Stimulated activated CD4-positive, alpha-beta T cell treated with anti-CD3 and anti-CD28 coated beads, Interleukin-4, amount 100 ng/mL, for 24 hours (primary cell): ENCODE measurements around the gene NGRN.
"Not testable (repeated sequence)": the region's sequence is repeated elsewhere in the genome, so short reads cannot be mapped to it uniquely, and the experiment has no call there.

Experiments used
- DNase-seq: peaks from one replicate; pipeline ENCODE4 v3.0.0-alpha.2; 2020

The NGRN gene

DNA sequence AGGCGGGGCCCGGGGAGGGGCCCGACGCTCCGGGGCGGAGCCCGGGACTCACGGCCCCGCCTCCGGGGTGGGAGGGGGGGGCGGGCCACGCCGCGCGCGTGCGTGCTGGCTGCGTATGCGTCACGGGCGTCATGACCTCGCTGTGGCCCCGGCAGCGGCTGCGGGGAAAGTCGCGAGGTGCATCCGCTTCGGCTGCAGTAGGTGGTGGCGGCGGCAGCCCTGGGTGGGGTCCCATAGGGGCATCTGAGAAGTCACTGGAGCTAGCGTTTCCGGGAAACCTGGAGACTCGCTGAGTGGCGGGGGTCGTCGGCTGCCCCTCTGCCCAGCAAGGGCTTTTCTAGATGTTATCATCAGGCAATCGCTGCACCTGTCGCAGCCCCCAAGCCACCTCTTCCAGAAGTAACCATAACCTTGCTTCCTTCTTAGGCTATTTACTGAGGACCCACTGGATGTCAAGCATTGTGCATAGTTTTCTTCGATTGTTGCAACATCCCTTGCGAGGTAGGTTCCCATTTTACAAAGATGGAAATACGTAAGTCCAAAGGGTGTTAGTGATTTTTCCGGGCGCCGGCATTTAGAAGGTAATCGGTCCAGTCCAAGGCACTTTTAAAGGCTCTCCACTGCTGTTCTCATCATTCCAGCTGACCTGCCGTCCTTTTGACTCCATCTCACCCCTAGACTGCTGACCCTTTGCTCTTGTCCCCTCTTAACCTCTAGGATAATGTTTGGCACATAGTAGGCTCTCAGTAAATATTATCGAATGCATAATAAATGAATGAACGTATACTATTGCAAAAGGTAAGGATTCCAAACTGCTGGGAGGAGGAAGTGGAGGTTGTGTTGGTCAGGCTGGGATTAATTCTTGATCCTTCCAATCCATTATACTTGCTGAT, 31.1 kb upstream of the NGRN start, which contains the start of gene GDPGP1:
Gene GDPGP1, plus strand, starts transcription at position 114 of the 893 bp plus-strand sequence. CDS start 6,700 bp downstream, outside the sequence.
- no peak for DNase-seq

DNA sequence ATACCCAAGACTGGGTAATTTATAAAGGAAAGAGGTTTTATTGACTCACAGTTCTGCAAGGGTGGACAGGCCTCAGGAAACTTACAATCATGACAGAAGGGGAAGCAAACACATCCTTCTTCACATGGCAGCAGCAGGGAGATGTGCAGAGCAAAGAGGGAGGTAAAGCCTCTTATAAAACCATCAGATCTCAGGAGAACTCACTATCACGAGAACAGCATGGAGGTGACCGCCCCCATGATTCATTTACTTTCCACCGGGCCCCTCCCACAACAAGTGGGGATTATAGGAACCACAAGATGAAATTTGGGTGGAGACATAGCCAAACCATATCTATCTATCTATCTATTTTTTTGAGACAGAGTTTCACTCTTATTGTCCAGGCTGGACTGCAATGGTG, 26.1 kb upstream of the NGRN start:
- no peak for DNase-seq

DNA sequence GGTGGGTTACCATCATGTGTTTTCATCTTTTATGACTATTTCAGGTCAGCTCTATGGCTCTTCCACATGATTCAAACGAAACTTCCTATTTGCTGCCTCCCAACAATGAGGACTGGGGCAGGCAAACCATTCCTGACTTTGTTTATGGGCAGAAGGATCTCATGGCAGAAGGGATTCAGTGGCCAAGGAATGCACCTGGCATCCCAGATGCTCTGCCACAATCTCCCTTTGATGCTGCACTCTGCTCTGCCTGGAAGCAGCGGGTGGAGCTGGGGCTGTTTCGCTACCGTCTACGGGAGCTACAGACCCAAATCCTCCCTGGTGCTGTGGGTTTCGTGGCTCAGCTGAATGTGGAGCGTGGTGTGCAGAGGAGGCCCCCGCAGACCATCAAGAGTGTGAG, 24.6 kb upstream of the NGRN start:
- no peak for DNase-seq

DNA sequence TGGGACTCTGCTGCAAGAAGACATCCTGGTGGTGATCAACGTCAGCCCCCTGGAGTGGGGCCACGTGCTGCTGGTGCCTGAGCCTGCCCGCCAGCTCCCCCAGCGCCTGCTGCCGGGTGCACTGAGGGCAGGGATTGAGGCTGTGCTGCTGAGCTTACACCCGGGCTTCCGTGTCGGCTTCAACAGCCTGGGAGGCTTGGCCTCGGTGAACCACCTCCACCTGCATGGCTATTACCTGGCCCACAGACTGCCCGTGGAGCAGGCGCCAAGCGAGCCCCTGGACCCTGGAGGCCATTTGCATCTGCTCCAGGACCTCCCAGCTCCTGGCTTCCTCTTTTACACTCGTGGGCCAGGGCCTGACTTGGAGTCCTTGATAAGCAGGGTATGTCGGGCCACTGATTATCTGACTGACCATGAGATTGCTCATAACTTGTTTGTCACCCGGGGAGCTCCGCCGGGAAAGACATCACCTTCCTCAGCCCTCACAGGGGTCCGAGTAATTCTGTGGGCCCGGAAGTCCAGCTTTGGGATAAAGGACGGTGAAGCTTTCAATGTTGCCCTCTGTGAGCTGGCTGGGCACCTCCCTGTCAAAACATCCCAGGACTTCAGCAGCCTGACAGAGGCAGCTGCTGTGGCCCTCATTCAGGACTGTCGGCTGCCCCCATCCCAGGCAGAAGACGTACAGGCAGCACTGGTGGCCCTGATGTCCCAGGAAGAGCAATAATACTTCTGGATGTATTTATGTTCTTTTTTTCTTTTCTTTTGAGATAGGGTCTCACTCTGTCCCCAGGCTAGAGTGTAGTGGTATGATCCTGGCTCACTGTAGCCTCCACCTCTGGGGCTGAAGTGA, 23.9 kb upstream of the NGRN start:
- DNase-seq: no peak

DNA sequence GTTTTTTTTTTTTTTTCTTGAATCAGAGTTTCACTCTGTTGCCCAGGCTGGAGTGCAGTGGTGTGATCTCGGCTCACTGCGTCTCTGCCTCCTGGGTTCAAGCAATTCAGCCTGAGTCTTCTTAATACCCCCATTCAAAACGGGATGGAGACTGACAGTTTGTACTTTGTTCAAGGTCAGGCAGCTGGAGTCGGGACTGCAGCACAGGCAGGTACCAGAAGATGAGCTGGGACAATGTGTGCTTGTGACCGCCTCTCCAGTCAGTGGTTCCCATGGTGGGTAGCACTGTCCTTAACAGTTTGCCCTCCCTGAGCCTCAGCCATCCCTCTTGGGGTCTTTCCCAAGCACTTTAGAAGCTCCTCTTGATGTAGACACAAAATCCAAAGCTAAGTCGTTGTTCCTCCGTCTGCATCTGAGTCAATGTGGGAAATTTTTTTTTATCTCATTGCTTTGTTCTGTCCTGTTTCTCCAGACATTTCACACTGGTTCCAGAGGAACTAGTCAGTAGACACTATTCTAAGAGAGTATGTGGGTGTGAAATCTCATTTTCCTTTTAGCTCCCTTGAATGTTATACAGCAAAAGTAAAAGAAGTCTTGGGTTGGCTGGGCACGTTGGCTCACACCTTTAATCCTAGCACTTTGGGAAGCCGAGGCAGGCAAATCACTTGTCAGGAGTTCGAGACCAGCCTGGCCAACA, 21.4 kb upstream of the NGRN start:
- no peak for DNase-seq

DNA sequence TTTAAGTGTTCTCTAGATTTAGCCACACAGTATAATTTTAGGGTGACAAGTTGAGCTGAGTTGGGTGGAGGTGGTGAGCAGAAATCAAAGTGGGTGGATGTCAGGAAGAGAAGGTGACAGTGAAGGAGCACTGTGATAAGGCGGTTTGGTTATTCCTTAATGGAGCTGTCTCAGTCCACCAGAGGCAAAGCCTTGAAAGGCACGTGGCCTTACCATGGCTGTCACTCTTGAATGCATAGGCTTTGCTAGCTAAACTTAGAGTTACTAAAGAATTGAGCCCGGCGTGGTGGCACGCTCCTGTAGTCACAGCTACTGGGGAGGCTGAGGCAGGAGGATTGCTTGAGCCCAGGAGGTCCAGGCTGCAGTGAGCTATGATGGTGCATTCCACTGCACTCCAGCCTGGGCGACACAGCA, 16.7 kb upstream of the NGRN start:
- DNase-seq: no peak

DNA sequence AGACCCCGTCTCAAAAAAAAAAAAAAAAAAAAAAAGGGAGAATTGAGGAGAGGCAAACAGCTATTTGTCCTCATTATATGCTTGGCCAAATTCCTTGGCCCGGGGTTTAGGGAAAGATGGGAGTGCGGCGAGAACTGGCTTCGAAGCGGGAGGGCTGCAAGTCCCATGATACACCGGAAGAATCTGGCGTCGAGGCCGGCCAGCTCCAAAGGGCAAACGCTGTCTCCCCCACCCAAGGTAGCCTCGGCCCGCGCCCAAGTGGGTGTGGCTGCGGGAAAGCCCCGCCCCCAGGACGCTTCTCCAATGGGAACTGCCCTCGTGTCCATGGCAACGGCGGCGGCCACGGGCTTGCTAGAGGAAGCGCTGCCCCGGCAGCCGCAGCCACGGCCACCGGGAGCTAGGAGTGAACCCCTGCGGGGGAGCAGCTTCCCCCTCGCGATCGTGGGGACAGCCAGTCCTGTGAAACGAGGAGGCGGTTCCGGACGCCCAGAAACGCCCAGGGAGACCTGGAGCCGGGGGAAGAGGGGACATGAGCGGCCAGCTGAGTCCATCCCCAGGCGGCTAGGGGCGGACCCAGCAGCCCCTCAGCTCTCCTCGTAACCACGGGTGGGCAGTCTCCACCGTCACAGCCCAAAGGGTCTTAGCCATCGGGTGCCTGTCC, 16.1 kb upstream of the NGRN start, which contains the start of gene TTLL13:
Gene TTLL13, plus strand, starts transcription at position 354 of the 661 bp plus-strand sequence. CDS start 1,075 bp downstream, outside the sequence.
- peak; percentile 83 for DNase-seq

DNA sequence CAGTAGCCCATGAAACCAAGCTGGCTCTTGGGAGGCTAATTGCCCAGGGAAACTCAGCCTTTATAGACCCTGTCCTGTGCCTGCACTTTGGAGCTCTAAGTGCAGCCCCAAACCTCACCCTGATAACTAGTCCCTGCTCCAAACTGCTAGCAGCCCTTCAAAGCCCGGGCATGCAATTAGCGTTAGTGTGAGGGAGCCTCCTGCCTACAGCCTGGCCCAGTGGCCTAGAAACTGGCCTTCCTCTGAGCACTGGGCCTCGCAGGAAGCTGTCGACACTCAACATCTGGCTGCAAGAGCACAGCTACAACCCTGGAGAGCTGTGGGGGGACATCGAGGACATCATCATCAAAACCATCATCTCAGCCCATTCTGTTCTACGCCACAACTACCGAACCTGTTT, 7.7 kb upstream of the NGRN start:
- DNase-seq: no peak

DNA sequence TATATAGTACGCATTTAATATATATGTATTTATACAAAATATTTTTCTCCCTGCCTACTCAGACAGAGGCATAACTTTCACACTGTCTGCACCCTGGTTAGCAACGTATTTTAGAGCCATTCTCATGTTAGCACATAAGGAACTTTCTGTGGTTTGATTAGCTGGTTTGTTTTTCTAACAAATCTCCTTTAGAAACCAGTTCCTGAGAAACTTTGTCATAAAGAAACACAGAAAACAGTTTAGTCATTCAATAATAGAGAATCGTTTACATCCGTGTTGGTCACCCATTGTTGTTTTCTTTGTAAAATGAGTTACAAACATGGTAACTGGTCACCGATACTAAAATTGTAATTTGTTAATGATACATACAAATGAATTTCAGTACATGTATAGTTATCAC, 5.9 kb upstream of the NGRN start:
- no peak for DNase-seq

DNA sequence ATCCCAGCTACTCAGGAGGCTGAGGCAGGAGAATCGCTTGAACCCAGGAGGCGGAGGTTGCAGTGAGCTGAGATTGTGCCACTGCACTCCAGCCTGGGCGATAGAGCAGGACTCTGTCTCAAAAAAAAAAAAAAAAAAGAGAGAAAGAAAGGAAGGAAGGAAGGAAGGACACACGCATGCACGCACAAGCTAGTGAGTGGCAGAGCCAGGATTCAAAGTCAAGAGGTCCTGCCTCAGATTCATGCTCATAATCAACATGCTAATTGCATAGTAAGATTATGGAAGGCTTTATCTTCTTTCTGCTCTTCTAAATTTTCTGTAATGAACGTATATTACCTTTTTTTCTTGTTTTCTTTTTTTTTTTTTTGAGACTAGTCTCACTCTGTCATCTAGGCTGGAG, 4.7 kb upstream of the NGRN start:
- not testable (repeated sequence) for DNase-seq

DNA sequence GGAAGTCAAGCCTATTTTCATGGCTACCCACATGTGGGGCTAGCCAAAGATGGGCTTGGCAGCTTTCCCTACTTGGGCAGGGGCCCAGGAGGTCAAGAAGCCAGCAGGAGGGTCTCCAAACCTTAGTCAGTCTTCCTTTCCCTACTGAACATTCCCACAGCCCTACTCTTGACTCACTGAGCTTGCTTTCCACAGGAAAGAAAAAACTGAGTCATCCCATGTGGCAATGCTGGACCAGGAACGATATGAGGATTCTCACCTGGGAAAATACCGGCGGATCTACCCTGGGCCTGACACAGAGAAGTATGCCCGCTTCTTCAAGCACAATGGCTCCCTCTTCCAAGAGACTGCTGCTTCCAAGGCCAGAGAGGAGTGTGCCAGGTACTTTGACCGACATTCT, 3.7 kb upstream of the NGRN start:
- DNase-seq: no peak

DNA sequence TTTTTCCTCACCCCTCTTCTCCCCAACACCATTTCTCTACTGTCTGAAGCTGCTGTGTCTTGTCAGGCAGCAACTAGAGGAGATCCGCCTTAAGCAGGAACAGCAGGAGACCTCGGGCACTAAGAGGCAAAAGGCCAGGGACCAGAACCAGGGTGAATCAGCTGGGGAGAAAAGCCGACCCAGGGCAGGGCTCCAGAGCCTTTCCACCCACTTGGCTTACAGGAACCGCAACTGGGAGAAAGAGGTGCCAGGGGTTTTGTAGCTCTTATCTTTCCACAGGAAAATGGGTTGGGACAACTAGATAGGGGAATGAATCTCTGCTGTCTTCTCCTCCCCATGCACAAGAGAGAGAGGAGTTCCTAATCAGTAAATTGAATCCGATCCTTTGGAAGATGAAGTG, 3.0 kb upstream of the NGRN start:
- DNase-seq: no peak

DNA sequence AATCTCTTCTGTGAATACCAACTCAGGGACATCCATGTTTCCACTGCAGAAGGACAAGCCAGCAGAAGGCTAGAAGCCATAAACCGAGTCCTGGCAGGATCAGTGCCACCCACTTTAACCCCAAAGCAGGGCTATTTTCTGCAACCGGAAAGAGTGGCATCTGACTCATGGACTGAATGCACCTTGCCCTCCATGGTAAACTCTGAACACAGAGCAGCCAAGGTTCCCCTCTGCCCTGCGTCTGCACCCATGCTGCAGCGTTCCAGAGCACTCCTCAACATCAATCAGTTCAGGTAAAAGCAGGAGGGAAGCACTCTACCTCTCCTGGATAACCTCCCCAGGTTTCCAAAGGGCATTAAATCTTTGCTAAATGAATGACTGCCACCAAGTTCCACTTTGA, 801 bp upstream of the NGRN start:
- peak; percentile 40 for DNase-seq

DNA sequence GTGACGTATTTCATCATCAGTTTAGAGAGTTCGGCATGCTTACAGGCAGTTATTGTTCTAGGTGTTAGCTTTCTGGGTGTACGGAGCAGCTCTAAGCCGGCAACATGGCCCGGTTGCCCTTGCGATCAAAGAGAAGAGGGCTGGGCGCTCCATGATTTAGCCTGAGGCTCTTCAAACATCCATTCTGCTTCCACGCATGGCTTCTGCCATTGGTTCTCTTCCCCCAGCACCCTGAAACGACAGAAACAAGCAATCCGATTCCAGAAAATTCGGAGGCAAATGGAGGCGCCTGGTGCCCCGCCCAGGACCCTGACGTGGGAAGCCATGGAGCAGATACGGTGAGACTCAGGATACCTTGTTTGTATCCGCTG, 574 bp downstream of the NGRN start:
- DNase-seq: peak; percentile 46

DNA sequence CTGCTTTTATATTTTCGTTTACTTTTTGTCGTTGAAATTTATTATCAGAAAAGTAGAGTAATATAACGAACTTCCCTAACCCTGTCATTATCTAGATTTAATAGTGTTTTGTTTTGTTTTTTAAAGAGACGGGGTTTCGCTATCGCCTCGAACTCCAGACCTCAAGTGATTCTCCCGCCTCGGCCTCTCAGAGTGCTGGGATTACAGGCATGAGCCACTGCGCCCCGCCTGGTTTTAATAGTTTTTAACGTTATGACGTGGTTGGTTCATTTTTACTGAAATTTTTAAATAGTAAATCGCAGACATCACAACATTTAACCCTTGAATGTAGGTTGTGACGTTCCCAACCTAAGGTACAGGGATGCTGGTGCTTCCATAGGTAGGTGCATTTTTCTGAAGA, 1.0 kb downstream of the NGRN start:
- peak; percentile 36 for DNase-seq

DNA sequence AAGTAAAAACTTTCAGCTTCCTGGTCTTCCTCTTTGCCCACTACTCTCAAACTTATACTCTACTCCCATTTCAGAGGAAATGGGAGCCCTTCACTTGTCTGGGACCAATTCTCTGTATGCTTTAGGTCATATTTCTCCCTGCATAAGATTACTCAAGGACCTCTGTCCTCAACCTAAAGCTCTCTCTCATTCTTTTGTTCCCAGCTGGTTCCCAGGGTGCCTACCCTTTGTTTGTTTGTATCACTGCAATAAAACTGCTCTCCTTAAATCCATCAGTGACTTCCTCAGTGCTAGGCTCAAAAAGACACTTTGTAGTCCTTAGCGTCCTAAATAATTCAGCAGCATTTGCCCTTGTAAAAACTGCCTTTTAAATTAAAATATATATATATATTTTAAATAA, 2.9 kb downstream of the NGRN start:
- no peak for DNase-seq

DNA sequence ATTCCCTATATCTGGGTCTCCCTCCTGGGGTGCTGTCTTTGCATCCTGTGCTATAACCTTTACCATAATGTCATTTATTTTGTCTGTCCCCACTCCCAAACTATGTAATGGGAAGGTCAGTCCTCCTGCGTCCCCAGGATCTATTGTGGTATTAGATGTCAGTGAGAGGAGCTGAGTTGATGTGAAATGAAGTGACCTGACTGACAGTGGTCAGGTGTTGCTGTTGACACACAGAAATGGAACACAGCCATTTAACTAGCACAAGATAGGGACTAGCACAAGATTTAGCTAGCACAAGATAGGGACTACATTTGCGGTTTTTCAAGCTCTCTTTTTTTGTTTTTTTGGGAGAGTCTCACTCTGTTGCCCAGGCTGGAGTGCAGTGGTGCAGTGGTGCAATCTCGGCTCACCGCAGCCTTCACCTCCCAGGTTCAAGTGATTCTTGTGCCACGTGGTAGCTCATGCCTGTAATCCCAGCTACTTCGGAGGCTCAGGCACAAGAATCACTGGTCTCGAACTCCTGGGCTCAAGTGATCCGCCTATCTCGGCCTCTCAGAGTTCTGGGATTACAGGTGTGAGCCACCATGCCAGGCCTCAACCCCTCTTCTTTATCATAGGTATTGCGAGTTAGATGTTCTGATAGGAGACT, 5.2 kb downstream of the NGRN start:
- no peak for DNase-seq

DNA sequence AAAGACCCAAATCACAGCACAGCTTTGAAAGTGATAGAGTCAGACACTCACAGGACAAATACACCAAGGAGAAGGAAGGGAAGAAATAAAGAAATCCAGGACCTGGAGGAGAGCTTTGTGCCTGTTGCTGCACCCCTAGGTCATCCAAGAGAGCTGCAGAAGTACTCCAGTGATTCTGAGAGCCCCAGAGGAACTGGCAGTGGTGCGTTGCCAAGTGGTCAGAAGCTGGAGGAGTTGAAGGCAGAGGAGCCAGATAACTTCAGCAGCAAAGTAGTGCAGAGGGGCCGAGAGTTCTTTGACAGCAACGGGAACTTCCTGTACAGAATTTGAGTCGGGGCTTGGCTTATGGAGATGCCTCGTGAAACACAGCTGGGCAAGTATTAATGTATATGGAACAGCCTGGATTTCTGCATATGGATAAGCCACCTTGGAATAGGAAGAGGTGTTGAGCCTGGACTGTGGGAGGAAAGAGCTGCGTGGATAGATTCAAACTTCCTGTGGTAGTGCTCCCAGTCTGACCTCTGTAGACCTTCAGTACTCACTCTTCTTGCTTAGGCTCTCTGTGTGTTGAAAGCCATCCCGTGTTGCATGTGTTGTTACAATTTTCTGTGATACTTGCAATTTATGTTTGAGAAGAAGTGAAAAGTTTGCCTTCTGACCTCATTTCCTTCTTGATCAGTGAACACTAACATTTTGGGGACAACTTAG, 6.1 kb downstream of the NGRN start:
- no peak for DNase-seq

DNA sequence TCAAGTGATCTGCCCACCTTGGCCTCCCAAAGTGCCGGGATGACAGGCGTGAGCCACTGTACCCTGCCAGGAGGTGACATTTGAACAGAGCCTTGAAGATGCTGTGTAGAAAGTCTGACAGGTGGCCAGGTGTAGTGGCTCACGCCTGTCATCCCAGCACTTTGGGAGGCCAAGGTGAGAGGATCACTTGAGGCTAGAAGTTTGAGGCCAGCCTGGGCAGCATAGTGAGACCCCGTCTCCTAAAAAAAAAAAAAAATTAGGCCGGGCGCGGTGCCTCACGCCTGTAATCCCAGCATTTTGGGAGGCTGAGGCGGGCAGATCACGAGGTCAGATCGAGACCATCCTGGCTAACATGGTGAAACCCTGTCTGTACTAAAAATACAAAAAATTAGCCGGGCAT, 13.0 kb downstream of the NGRN start:
- not testable (repeated sequence) for DNase-seq

DNA sequence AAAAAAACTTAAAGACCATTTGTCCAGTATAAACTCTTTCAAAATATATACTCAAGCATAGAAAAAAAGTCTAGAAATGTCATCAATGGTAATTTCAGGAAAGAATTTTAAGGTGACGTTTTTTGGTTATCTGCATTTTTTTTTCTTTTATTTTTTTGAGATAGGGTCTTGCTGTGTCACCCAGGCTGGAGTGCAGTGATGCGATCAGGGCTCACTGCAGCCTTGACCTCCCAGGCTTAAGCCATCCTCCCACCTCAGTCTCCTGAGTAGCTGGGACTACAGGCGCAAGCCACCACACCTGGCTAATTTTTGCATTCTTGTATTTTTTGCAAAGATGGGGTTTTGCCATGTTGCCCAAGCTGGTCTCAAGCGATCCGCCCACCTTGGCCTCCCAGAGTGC, 15.3 kb downstream of the NGRN start:
- not testable (repeated sequence) for DNase-seq

DNA sequence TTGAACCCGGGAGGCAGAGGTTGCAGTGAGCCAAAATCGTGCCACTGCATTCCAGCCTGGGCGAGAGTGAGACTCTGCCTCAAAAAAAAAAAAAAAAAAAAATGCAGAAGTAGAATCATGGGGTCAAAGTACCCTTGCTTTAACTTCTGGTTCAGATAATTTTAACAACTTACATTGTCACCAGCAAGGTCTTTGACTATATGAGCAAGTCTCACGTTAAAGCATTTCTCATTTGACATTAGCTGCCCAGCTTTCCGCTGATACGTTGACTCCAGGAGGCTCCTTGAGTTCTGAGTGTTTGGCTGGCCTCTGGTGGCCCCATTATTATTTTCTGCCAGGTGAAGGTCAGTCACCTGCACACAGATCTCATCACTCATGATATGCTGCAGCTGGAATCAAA, 16.2 kb downstream of the NGRN start:
- not testable (repeated sequence) for DNase-seq
